DND-41 (cell line): Measurements from ENCODE around the gene RAB7B.

Experiments
- ATAC-seq: fragments of 200-7000 bp; cut with Tn5 transposase; 3 replicates; pipeline ENCODE4 v1.9.1; 2021; ENCODE audit warnings: low read depth; ENCODE audit not compliant: insufficient read depth
- DNase-seq: peaks from one replicate; pipeline ENCODE4 v3.0.0-alpha.2; 2020
- H2AFZ ChIP-seq: 2 replicates; pipeline ENCODE4 v1.6.0; 2012; ENCODE audit warnings: low read depth, low read length
- H3K27ac ChIP-seq: 2 replicates; pipeline ENCODE4 v1.5.1; 2012; ENCODE audit warnings: low read length, inconsistent platforms
- H3K27me3 ChIP-seq: fragments of 200-600 bp; sonication (generic); 2 replicates; pipeline ENCODE4 v1.6.0; 2012; ENCODE audit warnings: low read length, mild to moderate bottlenecking, inconsistent platforms; ENCODE audit not compliant: insufficient read depth, poor library complexity
- H3K36me3 ChIP-seq: 2 replicates; pipeline ENCODE4 v1.5.1; 2012; ENCODE audit warnings: low read length, inconsistent platforms; ENCODE audit not compliant: insufficient read depth
- H3K4me1 ChIP-seq: 2 replicates; pipeline ENCODE4 v1.5.1; 2012; ENCODE audit warnings: mild to moderate bottlenecking, low read length; ENCODE audit not compliant: insufficient read depth
- H3K4me2 ChIP-seq: 2 replicates; pipeline ENCODE4 v1.6.0; 2012; ENCODE audit warnings: mild to moderate bottlenecking, moderate library complexity, low read length, inconsistent platforms; ENCODE audit not compliant: insufficient read depth
- H3K4me3 ChIP-seq, 2 experiments: fragments of 200-600 bp in 1 of 2; shearing (Covaris generic) in 1 of 2; 2 replicates each; pipeline ENCODE4 v1.5.1; 2012 to 2016; ENCODE audit warnings: inconsistent platforms in 2 of 2, low read length in 2 of 2, mild to moderate bottlenecking in 2 of 2, low read depth in 1 of 2, moderate library complexity in 1 of 2
- H3K79me2 ChIP-seq: 2 replicates; pipeline ENCODE4 v1.6.0; 2012; ENCODE audit warnings: low read length, inconsistent platforms; ENCODE audit not compliant: insufficient read depth
- H3K9ac ChIP-seq: 2 replicates; pipeline ENCODE4 v1.6.0; 2012; ENCODE audit warnings: low read depth, mild to moderate bottlenecking, inconsistent platforms, low read length, moderate library complexity
- H3K9me3 ChIP-seq: 2 replicates; pipeline ENCODE4 v1.5.1; 2012; ENCODE audit warnings: low read length, moderate library complexity, mild to moderate bottlenecking, inconsistent platforms; ENCODE audit not compliant: insufficient read depth, severe bottlenecking
- H4K20me1 ChIP-seq: 2 replicates; pipeline ENCODE4 v1.6.0; 2012; ENCODE audit warnings: low read length; ENCODE audit not compliant: insufficient read depth
- CTCF ChIP-seq: IDR thresholded peaks from 2 replicates; pipeline ENCODE4 v1.5.1; 2012; ENCODE audit warnings: borderline replicate concordance, low read length, moderate library complexity, mild to moderate bottlenecking; ENCODE audit not compliant: poor library complexity, severe bottlenecking; ENCODE audit errors: extremely low read depth
- EZH2 ChIP-seq: IDR thresholded peaks from 3 replicates; pipeline ENCODE4 v1.6.1; 2012; ENCODE audit warnings: borderline replicate concordance, low read depth, mild to moderate bottlenecking, moderate library complexity, low read length, inconsistent platforms; ENCODE audit not compliant: severe bottlenecking

RAB7B gene

GRCh38 chr1:205949753-205950152 lies 53.4 kb downstream of the RAB7B start:
- ATAC-seq: no peak
- H3K27ac ChIP-seq: no peak overlapping the region
- H3K4me2 ChIP-seq: no peak overlapping the region
- H3K27me3 ChIP-seq: peaks cover 14% of the 10 kb centered on the region
- no peaks in the 10 kb centered on the region for H3K9me3 ChIP-seq
- no peak overlapping the region for H3K9ac ChIP-seq
- no peak overlapping the region for H3K4me3 ChIP-seq
- H3K36me3 ChIP-seq: no peaks in the 10 kb centered on the region
- TF ChIP-seq EZH2 (no peak), CTCF (no peak)
- no peaks in the 10 kb centered on the region for H3K4me1 ChIP-seq
- no peak for DNase-seq
- H4K20me1 ChIP-seq: 0 out of 2 replicates have a peak, but pooled peaks cover 2% of the 10 kb centered on the region
- no peak overlapping the region for H2AFZ ChIP-seq
- no peaks in the 10 kb centered on the region for H3K79me2 ChIP-seq

GRCh38 chr1:205948886-205949285 lies 54.3 kb downstream of the RAB7B start:
- no peak for TF ChIP-seq EZH2
- TF ChIP-seq CTCF: no peak
- no peaks in the 10 kb centered on the region for H3K9me3 ChIP-seq
- H3K79me2 ChIP-seq: no peaks in the 10 kb centered on the region
- H3K27ac ChIP-seq: no peak overlapping the region
- no peak overlapping the region for H2AFZ ChIP-seq
- no peaks in the 10 kb centered on the region for H3K4me1 ChIP-seq
- DNase-seq: no peak
- no peak for ATAC-seq
- 0 out of 2 replicates have a peak, but pooled peaks cover 2% of the 10 kb centered on the region for H4K20me1 ChIP-seq
- H3K4me3 ChIP-seq: no peak overlapping the region
- H3K9ac ChIP-seq: no peak overlapping the region
- no peak overlapping the region for H3K4me2 ChIP-seq
- no peaks in the 10 kb centered on the region for H3K36me3 ChIP-seq
- peaks cover 15% of the 10 kb centered on the region for H3K27me3 ChIP-seq

- DNase-seq (no peak), ATAC-seq (no peak)
- Histone ChIP-seq H3K27me3 (peaks cover 18% of the 10 kb centered on the region), H3K27ac (no peak overlapping the region), H2AFZ (no peak overlapping the region), H4K20me1 (peaks cover 5% of the 10 kb centered on the region; the same call in 1 of the 2 replicates), H3K4me1 (no peaks in the 10 kb centered on the region), H3K9me3 (no peaks in the 10 kb centered on the region), H3K4me2 (no peak overlapping the region), H3K4me3 (no peak overlapping the region), H3K79me2 (no peaks in the 10 kb centered on the region), H3K9ac (no peak overlapping the region), H3K36me3 (no peaks in the 10 kb centered on the region)
- no peak for TF ChIP-seq CTCF
- TF ChIP-seq EZH2: no peak
These were observed 55.2 kb downstream of the RAB7B start for GRCh38 chr1:205948039-205948438.

- H2AFZ ChIP-seq: no peak overlapping the region
- H3K4me3 ChIP-seq: no peak overlapping the region
- H3K27ac ChIP-seq: no peak overlapping the region
- ATAC-seq (no peak), DNase-seq (no peak)
- H3K27me3 ChIP-seq: peaks cover 21% of the 10 kb centered on the region
- peaks cover 5% of the 10 kb centered on the region; the same call in 1 of the 2 replicates for H4K20me1 ChIP-seq
- no peaks in the 10 kb centered on the region for H3K4me1 ChIP-seq
- H3K9ac ChIP-seq: no peak overlapping the region
- H3K9me3 ChIP-seq: no peaks in the 10 kb centered on the region
- no peak overlapping the region for H3K4me2 ChIP-seq
- H3K79me2 ChIP-seq: no peaks in the 10 kb centered on the region
- H3K36me3 ChIP-seq: no peaks in the 10 kb centered on the region
- TF ChIP-seq EZH2: no peak
These were observed 56.2 kb downstream of the RAB7B start for GRCh38 chr1:205947024-205947423.
